HL-60 (cell line): ENCODE results near the gene GRID2IP.
"Not testable (repeated sequence)": the region's sequence is repeated elsewhere in the genome, so short reads cannot be mapped to it uniquely, and the experiment has no call there.

Source experiments
- DNase-seq, 2 experiments: peaks; one replicate each; pipeline ENCODE4 v3.0.0-alpha.2; 2010 to 2020; ENCODE audit warnings: low read depth in 1 of 2, low spot score in 1 of 2
- H3K27ac ChIP-seq: fragments of 250-450 bp; sonication (Bioruptor Pico); replicated peaks from 2 replicates; pipeline ENCODE4 v1.5.1; 2020; ENCODE audit warnings: mild to moderate bottlenecking, moderate library complexity
- H3K27me3 ChIP-seq: fragments of 250-450 bp; sonication (Bioruptor Pico); 2 replicates; pipeline ENCODE4 v1.5.1; 2021; ENCODE audit warnings: mild to moderate bottlenecking, moderate library complexity; ENCODE audit not compliant: insufficient read depth, poor library complexity, severe bottlenecking
- H3K4me3 ChIP-seq: replicated peaks from 2 replicates; pipeline ENCODE4 v1.5.1; 2011; ENCODE audit warnings: mild to moderate bottlenecking, control low read depth, low read length; ENCODE audit not compliant: insufficient read depth
- CTCF ChIP-seq: IDR thresholded peaks from one replicate; pipeline ENCODE4 v1.5.1; 2011; ENCODE audit warnings: low read length, control low read depth, inconsistent platforms; ENCODE audit not compliant: insufficient read depth
- GABPA ChIP-seq: IDR thresholded peaks from 2 replicates; pipeline ENCODE4 v1.6.1; 2012; ENCODE audit warnings: low read depth
- POLR2AphosphoS5 ChIP-seq: IDR thresholded peaks from 2 replicates; pipeline ENCODE4 v1.6.1; 2012; ENCODE audit warnings: low read depth
- REST ChIP-seq: IDR thresholded peaks from 2 replicates; pipeline ENCODE4 v1.6.1; 2012; ENCODE audit warnings: low read depth; ENCODE audit not compliant: insufficient replicate concordance
- SPI1 ChIP-seq: IDR thresholded peaks from 2 replicates; pipeline ENCODE4 v1.6.1; 2012; ENCODE audit warnings: low read depth, mild to moderate bottlenecking, borderline replicate concordance

GRID2IP gene

GRCh38 chr7:6458676-6459075, 92.6 kb downstream of the GRID2IP start:
- not testable (repeated sequence) for DNase-seq, H3K4me3 ChIP-seq, H3K27ac ChIP-seq, H3K27me3 ChIP-seq

- Histone ChIP-seq H3K4me3 (no peak overlapping the region), H3K27me3 (no peaks in the 10 kb centered on the region), H3K27ac (no peak overlapping the region)
- DNase-seq = no peak
- no peak for TF ChIP-seq CTCF
- TF ChIP-seq GABPA = no peak
- no peak for TF ChIP-seq POLR2AphosphoS5
- no peak for TF ChIP-seq SPI1
- TF ChIP-seq REST = no peak
Observed at GRCh38 chr7:6453734-6454133, 97.5 kb downstream of the GRID2IP start.

- TF ChIP-seq GABPA (no peak), CTCF (no peak), SPI1 (no peak), REST (no peak), POLR2AphosphoS5 (no peak)
- Histone ChIP-seq H3K27ac (no peak overlapping the region), H3K27me3 (no peaks in the 10 kb centered on the region), H3K4me3 (no peak overlapping the region)
- DNase-seq = no peak
Observed at GRCh38 chr7:6451224-6451705, 100.0 kb downstream of the GRID2IP start.

GRCh38 chr7:6450591-6450990, 100.7 kb downstream of the GRID2IP start:
- not testable (repeated sequence) for H3K27ac ChIP-seq, DNase-seq

GRCh38 chr7:6449884-6450283, 101.4 kb downstream of the GRID2IP start:
- not testable (repeated sequence) for H3K27ac ChIP-seq

More at GRCh38 chr7:6450591-6450990, 100.7 kb downstream of the GRID2IP start:
- not testable (repeated sequence) for H3K4me3 ChIP-seq, H3K27me3 ChIP-seq

More at GRCh38 chr7:6449884-6450283, 101.4 kb downstream of the GRID2IP start:
- H3K4me3 ChIP-seq, DNase-seq, H3K27me3 ChIP-seq: not testable (repeated sequence)
